CD14-positive monocyte (primary cell): Measurements from ENCODE around the gene HDAC4. TPM values are rescaled to one million over a fixed set of nuclear protein-coding genes. Genes with fewer than 3 reads are reported as not detected.
A peak's percentile ranks its signal among the peaks of the same experiment; 100 is the strongest.

ENCODE experiments used
- DNase-seq, 3 donors: peaks; one replicate each; pipeline ENCODE4 v3.0.0-alpha.2; 2011 to 2022
- H2AFZ ChIP-seq: 2 replicates; pipeline ENCODE4 v1.6.0; 2012; ENCODE audit warnings: mild to moderate bottlenecking, low read depth, low read length, inconsistent platforms; ENCODE audit not compliant: insufficient read depth, poor library complexity, severe bottlenecking
- H3K27ac ChIP-seq, 2 donors: 1 replicate in 1 of 2; 2 replicates in 1 of 2; pipeline ENCODE4 v1.5.1; 2012 to 2013; ENCODE audit warnings: low read length in 2 of 2, control low read depth in 1 of 2, inconsistent platforms in 1 of 2, low read depth in 1 of 2, mild to moderate bottlenecking in 1 of 2
- H3K27me3 ChIP-seq, 2 donors: one replicate each; pipeline versions ENCODE4 v1.6.0 to v1.6.1; 2011 to 2013; ENCODE audit warnings: low read length in 2 of 2; ENCODE audit not compliant: control insufficient read depth in 2 of 2, insufficient read depth in 2 of 2
- H3K36me3 ChIP-seq, 2 donors: replicated peaks in 1 of 2; 1 replicate in 1 of 2; 2 replicates in 1 of 2; pipeline versions ENCODE4 v1.5.1 to v1.6.1; 2012 to 2013; ENCODE audit warnings: low read length in 2 of 2, control low read depth in 1 of 2, inconsistent platforms in 1 of 2, mild to moderate bottlenecking in 1 of 2; ENCODE audit not compliant: insufficient read depth in 2 of 2, control insufficient read depth in 1 of 2
- H3K4me1 ChIP-seq, 2 donors: 1 replicate in 1 of 2; 2 replicates in 1 of 2; pipeline versions ENCODE4 v1.5.1 to v1.6.1; 2012 to 2013; ENCODE audit warnings: low read length in 2 of 2, control low read depth in 1 of 2, inconsistent platforms in 1 of 2, mild to moderate bottlenecking in 1 of 2, moderate library complexity in 1 of 2; ENCODE audit not compliant: insufficient read depth in 2 of 2, control insufficient read depth in 1 of 2
- H3K4me2 ChIP-seq: replicated peaks from 2 replicates; pipeline ENCODE3; 2012; ENCODE audit warnings: low read length, moderate library complexity, mild to moderate bottlenecking; ENCODE audit not compliant: poor library complexity, severe bottlenecking; ENCODE audit errors: extremely low read depth
- H3K4me3 ChIP-seq, 3 experiments: fragments of 200-600 bp in 1 of 3; sonication (generic) in 1 of 3; replicated peaks in 1 of 3; 1 replicate in 2 of 3; 2 replicates in 1 of 3; pipeline ENCODE4 v1.5.1; 2011 to 2013; ENCODE audit warnings: low read length in 3 of 3, mild to moderate bottlenecking in 3 of 3, control low read depth in 2 of 3, low read depth in 2 of 3, inconsistent platforms in 1 of 3, moderate library complexity in 1 of 3
- H3K79me2 ChIP-seq: 2 replicates; pipeline ENCODE4 v1.6.0; 2012; ENCODE audit warnings: mild to moderate bottlenecking, control low read depth, inconsistent platforms, low read length, moderate library complexity; ENCODE audit not compliant: insufficient read depth
- H3K9ac ChIP-seq: 2 replicates; pipeline ENCODE4 v1.6.0; 2017; ENCODE audit warnings: low read length, mild to moderate bottlenecking; ENCODE audit not compliant: insufficient read depth, poor library complexity, severe bottlenecking
- H3K9me3 ChIP-seq, 2 donors: replicated peaks in 1 of 2; 1 replicate in 1 of 2; 2 replicates in 1 of 2; pipeline versions ENCODE4 v1.5.1 to v1.6.1; 2012 to 2013; ENCODE audit warnings: low read length in 2 of 2, control low read depth in 1 of 2; ENCODE audit not compliant: control insufficient read depth in 1 of 2, insufficient read depth in 1 of 2
- H4K20me1 ChIP-seq: 2 replicates; pipeline ENCODE4 v1.6.0; 2012; ENCODE audit warnings: mild to moderate bottlenecking, low read length, control low read depth, moderate library complexity; ENCODE audit not compliant: insufficient read depth
- H3K27ac Mint-ChIP-seq, 7 donors: one replicate each; pipeline ENCODE4 v1.8.0; 2020; ENCODE audit warnings: mild to moderate bottlenecking in 7 of 7, mixed read lengths in 7 of 7, moderate library complexity in 6 of 7, inconsistent platforms in 2 of 7
- H3K27me3 Mint-ChIP-seq, 3 donors: one replicate each; pipeline ENCODE4 v1.8.0; 2021 to 2022; ENCODE audit warnings: low read depth in 3 of 3, mild to moderate bottlenecking in 3 of 3, mixed read lengths in 3 of 3, moderate library complexity in 3 of 3, inconsistent platforms in 1 of 3
- H3K36me3 Mint-ChIP-seq, 2 donors: one replicate each; pipeline ENCODE4 v1.8.0; 2020; ENCODE audit warnings: mixed read lengths in 2 of 2, inconsistent platforms in 1 of 2, mild to moderate bottlenecking in 1 of 2
- H3K4me1 Mint-ChIP-seq: one replicate; pipeline ENCODE4 v1.8.0; 2020; ENCODE audit warnings: mild to moderate bottlenecking, mixed read lengths
- H3K4me3 Mint-ChIP-seq, 2 donors: one replicate each; pipeline ENCODE4 v1.8.0; 2020; ENCODE audit warnings: mild to moderate bottlenecking in 2 of 2, mixed read lengths in 2 of 2, moderate library complexity in 1 of 2
- H3K9me3 Mint-ChIP-seq, 7 donors: one replicate each; pipeline ENCODE4 v1.8.0; 2020 to 2022; ENCODE audit warnings: mixed read lengths in 7 of 7, mild to moderate bottlenecking in 6 of 7, moderate library complexity in 6 of 7, inconsistent platforms in 2 of 7
- WGBS: methylation state at CpG from one replicate; pipeline ENCODE4 v1.1.5; 2013; ENCODE audit warnings: missing lambda C conversion rate; ENCODE audit not compliant: insufficient coverage; 5-methylcytosine and 5-hydroxymethylcytosine counted together
- intact Hi-C, 2 donors: fragments of 100-400 bp; cut with micrococcal nuclease; formaldehyde crosslinking; loops; one replicate each; pipeline versions ENCODE4 v1.15.0 to v1.15.1; 2023
- polyA plus RNA-seq, 3 donors: library from polyadenylated mRNA; depleted of rRNA in 1 of 3; unstranded in 2 of 3; stranded (reverse) in 1 of 3; fragments of 300-500 nt in 2 of 3; fragments of >200 nt in 1 of 3; fragmentation: Illumina TruSeq in 2 of 3; gene quantifications; 1 replicate in 2 of 3; 2 replicates in 1 of 3; pipeline ENCODE4 v1.2.3, GENCODE V29; 2012 to 2021
- TF ChIP-seq, protein P1 (sequence below): fragments of 200-600 bp; IDR thresholded peaks from one replicate; pipeline ENCODE4 v1.8.0; 2022; ENCODE audit warnings: antibody characterized with exemption, mild to moderate bottlenecking

The HDAC4 gene
- polyA plus RNA-seq, 3 donors: 3.3 to 23.0 (median 4.5) TPM

DNA sequence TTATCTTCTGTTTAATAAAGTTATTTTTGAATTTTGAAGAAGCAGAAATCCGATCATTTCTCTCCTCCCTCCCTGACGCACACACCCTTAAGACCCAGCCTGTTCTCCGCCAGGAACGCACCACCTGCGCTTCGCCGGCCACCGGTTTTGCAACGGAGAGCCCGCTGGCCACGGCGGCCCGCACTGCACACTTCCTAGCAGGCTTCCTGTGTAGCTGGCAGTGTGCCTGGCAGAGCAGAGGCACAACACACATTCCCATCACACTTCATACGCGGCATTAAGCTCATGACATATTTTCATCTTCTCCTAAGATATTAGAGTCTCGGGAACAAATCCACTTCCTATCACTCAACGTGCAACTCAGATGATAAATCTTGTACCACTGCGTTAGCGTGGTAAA lies 148.0 kb downstream of the HDAC4 start:
- Mint-ChIP-seq H3K27me3 (no peaks in the 10 kb centered on the region), H3K4me3 (peak overlapping the region; percentile 84 to 98), H3K27ac (peak overlapping the region; percentile 92 to 98 (median 95)), H3K9me3 (peaks cover 0 to 3% (median 0%) of the 10 kb centered on the region in 7 donors), H3K36me3 (peaks cover 26 to 44% of the 10 kb centered on the region in 2 donors), H3K4me1 (peaks cover 92% of the 10 kb centered on the region)
- DNase-seq: peak in 2 of 3 donors; percentile 55 to 71
- H3K9ac ChIP-seq: peak overlapping the region; percentile 49
- H3K4me2 ChIP-seq: peak overlapping the region; percentile 76
- TF ChIP-seq, protein P1, sequence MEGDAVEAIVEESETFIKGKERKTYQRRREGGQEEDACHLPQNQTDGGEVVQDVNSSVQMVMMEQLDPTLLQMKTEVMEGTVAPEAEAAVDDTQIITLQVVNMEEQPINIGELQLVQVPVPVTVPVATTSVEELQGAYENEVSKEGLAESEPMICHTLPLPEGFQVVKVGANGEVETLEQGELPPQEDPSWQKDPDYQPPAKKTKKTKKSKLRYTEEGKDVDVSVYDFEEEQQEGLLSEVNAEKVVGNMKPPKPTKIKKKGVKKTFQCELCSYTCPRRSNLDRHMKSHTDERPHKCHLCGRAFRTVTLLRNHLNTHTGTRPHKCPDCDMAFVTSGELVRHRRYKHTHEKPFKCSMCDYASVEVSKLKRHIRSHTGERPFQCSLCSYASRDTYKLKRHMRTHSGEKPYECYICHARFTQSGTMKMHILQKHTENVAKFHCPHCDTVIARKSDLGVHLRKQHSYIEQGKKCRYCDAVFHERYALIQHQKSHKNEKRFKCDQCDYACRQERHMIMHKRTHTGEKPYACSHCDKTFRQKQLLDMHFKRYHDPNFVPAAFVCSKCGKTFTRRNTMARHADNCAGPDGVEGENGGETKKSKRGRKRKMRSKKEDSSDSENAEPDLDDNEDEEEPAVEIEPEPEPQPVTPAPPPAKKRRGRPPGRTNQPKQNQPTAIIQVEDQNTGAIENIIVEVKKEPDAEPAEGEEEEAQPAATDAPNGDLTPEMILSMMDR: no peak
- H3K9me3 ChIP-seq: no peaks in the 10 kb centered on the region
- H2AFZ ChIP-seq: no peak overlapping the region
- no peaks in the 10 kb centered on the region for H3K27me3 ChIP-seq
- peaks cover 6 to 11% of the 10 kb centered on the region in 2 donors for H3K36me3 ChIP-seq
- intact Hi-C loops: loop anchor here in 1 of 2 donors (2.0 to 10.0 kb wide), 2 partner anchors 14 to 212 kb away; no protein-coding TSS in a partner anchor
- H3K79me2 ChIP-seq: peaks cover 98% of the 10 kb centered on the region
- 0% methylated on average over 17 of the region's 19 CpGs for WGBS
- peaks cover 5% of the 10 kb centered on the region for H4K20me1 ChIP-seq
- H3K4me1 ChIP-seq: peaks cover 85 to 100% of the 10 kb centered on the region in 2 donors
- H3K27ac ChIP-seq: peak overlapping the region; percentile 63 to 95
- peak overlapping the region; percentile 21 to 60 (median 34) for H3K4me3 ChIP-seq

DNA sequence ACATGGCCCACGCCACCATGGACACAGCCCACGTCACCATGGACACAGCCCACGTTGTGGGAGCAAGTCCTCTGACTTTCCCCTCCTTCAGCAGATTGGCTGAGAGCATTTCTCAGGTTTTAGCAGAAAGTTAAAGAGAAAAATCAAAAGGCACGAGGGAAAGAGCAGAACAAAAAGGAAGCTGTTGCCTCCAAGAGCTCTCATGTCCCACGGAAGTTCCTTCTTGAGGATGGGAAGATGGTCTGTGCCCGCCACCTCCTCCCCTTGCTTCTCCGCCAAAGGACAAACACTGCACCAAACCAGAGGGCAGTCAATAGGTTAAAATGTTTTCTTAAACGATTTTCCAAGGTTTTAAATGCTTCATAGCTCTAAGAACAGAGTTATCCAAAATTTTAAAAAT lies 148.4 kb downstream of the HDAC4 start:
- H3K4me3 ChIP-seq: peak overlapping the region; percentile 21 to 60 (median 34)
- WGBS: no CpG with 5 or more reads among the region's 8 CpGs
- peaks cover 6 to 14% of the 10 kb centered on the region in 2 donors for H3K36me3 ChIP-seq
- peaks cover 5% of the 10 kb centered on the region for H4K20me1 ChIP-seq
- no peak overlapping the region for H2AFZ ChIP-seq
- no peaks in the 10 kb centered on the region for H3K27me3 Mint-ChIP-seq
- H3K27ac Mint-ChIP-seq: peak overlapping the region; percentile 92 to 98 (median 95)
- peaks cover 80 to 100% of the 10 kb centered on the region in 2 donors for H3K4me1 ChIP-seq
- H3K9ac ChIP-seq: peak overlapping the region; percentile 49
- TF ChIP-seq, protein P1: no peak
- H3K9me3 ChIP-seq: no peaks in the 10 kb centered on the region
- peak overlapping the region; percentile 76 for H3K4me2 ChIP-seq
- DNase-seq: peak in 2 of 3 donors; percentile 41 to 42
- H3K4me3 Mint-ChIP-seq: peak overlapping the region; percentile 84 to 98
- peaks cover 98% of the 10 kb centered on the region for H3K79me2 ChIP-seq
- peaks cover 0 to 3% (median 0%) of the 10 kb centered on the region in 7 donors for H3K9me3 Mint-ChIP-seq
- peaks cover 28 to 44% of the 10 kb centered on the region in 2 donors for H3K36me3 Mint-ChIP-seq
- intact Hi-C loops: loop anchor here in 1 of 2 donors (2.0 to 10.0 kb wide), 2 partner anchors 14 to 212 kb away; no protein-coding TSS in a partner anchor
- H3K4me1 Mint-ChIP-seq: peaks cover 92% of the 10 kb centered on the region
- H3K27me3 ChIP-seq: no peaks in the 10 kb centered on the region
- peak overlapping the region; percentile 63 to 95 for H3K27ac ChIP-seq
